T-helper 1 cell treated with Interleukin-12 subunit alpha and Interleukin-12 subunit beta and Interleukin-4 antibody, amounts not matched to agents 30 ng/mL and 1 ng/mL, for 36 hours (primary cell): ENCODE data around the gene CPNE6. TPM values are rescaled to one million over a fixed set of nuclear protein-coding genes. Genes with fewer than 3 reads are reported as not detected.

Source experiments
- intact Hi-C: fragments of 100-400 bp; cut with micrococcal nuclease; formaldehyde crosslinking; loops from one replicate; pipeline ENCODE4 v1.15.1; 2024
- total RNA-seq: library from RNA; stranded (reverse); gene quantifications from 2 replicates; pipeline ENCODE4 v1.2.3, GENCODE V29; 2022

Gene CPNE6
- total RNA-seq, 1 donor from 2014 or later: not detected

DNA sequence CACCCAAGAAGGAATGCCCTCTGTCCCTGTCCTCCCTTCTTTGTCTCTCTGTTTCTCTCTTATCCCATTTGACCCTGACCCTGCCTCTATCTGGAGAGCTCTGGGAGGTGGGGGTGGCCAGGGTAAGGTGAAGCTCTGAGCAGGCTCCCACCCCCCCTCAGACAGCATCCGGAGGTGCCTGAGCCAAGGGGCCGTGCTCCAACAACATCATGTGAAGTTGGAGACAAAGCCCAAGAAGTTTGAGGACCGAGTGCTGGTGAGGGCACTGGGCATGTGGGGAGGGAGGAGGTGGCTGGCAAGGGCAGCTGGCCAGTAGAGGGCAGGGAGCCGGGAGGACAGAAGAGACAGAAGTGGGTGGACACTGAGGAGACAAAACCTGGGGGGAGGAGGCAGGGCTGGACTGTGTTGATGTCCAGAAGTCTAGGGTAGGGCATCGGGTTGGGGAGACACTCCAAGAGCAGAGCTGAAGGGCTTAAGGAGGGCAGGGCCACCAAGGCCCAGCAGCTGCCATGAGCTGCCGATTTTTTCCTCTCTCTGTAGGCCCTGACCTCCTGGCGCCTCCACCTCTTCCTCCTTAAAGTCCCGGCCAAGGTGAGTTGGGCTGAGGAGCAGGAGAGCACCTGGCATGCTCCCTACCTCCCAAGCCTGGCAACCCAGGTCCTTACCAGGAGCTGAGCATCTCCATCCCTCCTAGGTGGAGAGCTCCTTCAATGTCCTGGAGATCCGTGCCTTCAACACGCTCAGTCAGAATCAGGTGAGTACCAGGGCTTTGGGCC is 17.6 kb upstream of the CPNE6 start:
- intact Hi-C loops: no loop called here

GRCh38 chr14:24054324-24054641 is 17.1 kb upstream of the CPNE6 start:
- intact Hi-C loops: no loop called here

DNA sequence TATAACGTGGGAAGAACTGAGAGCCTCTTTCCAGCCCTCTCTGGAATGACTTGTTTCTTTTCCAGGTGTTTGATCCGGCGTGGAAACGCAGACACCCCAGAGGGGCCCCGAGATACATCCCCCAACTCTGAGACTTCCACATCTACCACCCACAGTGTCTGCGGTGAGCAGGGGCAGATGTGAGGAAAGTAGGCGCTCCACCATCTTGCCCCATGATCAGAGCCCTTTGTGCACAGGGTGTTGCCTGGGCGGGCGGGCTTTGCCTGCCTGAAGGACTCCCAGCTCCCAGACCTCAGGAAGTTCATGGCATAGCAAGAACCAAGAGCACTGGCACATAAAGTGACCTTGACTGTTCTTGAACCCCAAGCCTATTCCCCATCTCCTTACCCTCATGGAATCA is 16.7 kb upstream of the CPNE6 start:
- intact Hi-C loops: no loop called here

- intact Hi-C loops: no loop called here
Observed at GRCh38 chr14:24055971-24056799, 15.2 kb upstream of the CPNE6 start.

DNA sequence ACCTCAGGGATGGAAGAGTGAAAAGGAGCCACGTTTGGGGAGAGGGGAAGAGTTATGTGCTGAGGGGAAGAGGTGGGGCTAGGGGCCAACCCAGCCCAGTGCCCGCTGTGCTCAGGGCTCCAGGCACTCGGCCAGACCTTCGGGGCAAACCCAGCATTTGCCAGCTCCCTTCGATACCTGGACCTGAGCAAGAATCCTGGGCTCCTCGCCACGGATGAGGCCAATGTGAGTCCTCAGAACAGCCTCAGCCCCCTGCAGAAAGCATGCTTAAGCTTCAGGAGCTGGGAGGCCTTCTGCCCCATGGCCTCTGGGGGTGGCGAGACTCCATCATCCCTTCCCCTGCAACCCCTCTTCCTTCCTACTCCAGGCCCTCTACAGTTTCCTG is 14.6 kb upstream of the CPNE6 start:
- intact Hi-C loops: no loop called here

DNA sequence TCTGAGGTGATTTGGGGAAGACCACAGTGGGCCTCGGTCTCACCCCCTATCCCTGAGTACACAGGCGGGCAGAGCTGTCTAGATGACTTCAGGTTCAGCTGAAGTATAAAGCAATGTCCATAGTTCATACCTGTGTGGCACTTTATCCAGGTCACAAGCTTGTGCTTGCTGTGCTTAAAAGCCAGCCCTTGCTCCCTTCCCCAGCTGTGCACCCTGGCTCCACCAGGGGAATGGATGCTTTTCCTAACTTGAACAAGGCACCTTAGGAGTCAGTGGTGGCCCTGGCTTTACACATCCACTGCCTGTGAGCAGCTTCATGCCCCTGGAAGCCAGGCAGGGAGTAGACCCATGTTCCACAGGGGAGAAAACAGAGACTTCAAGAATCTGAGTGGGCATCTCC is 14.1 kb upstream of the CPNE6 start:
- intact Hi-C loops: no loop called here

- intact Hi-C loops: loop anchor here (1.0 kb wide), 5 partner anchors 32 to 103 kb away; partner anchors contain the start of genes IRF9 and PCK2
Observed at GRCh38 chr14:24057867-24058259, 13.5 kb upstream of the CPNE6 start.

GRCh38 chr14:24058260-24058950 is 13.0 kb upstream of the CPNE6 start:
- intact Hi-C loops: loop anchor here (1.0 kb wide), 5 partner anchors 32 to 103 kb away; partner anchors contain the start of genes IRF9 and PCK2

DNA sequence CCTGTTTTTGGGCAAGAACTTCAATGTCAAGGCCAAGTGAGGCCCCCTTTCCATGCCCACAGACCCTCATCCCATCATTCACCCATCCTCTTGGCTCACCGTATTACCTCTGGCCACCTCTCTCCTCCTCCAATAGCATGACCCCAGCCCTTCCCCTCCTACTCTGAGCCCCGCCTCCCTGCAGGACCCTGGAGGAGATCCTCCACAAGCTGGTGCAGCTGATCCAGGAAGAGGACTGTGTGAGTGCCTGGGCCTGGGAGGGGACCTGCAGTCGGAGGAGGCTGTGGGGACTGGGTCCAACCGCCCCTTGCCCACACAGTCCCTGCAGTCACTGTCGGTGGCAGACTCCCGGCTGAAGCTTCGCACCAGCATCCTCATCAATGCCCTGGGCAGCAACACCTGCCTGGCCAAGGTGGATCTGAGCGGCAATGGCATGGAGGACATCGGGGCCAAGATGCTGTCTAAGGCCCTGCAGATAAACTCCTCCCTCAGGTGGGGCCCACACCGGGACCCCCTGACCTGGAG is 12.3 kb upstream of the CPNE6 start:
- intact Hi-C loops: loop anchor here (1.0 kb wide), 5 partner anchors 31 to 102 kb away; partner anchors contain the start of genes IRF9 and PCK2

DNA sequence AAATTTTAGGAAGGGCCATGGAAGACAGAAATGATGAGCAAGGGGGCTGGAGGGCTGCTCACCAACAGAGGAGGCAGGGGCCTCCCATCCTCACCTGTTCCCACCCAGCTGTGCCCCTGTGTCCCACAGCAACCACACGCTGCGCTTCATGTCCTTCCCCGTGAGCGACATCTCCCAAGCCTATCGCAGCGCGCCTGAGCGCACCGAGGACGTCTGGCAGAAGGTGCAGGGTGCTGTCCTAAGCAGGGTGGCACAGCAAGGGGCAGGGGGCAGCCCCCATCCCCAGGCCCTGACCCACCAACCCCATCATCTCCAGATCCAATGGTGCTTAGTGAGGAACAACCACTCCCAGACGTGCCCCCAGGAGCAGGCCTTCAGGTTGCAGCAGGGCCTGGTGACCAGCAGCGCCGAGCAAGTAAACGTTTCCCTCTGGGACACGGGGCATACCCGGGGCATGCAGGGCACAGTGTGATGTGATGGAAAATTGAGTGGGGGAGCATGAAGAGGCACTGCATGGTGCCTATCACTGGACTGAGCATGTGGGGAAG is 11.4 kb upstream of the CPNE6 start:
- intact Hi-C loops: no loop called here

GRCh38 chr14:24060443-24060842 is 10.9 kb upstream of the CPNE6 start:
- intact Hi-C loops: no loop called here

- intact Hi-C loops: no loop called here
Observed at GRCh38 chr14:24060984-24061913, 10.1 kb upstream of the CPNE6 start.

DNA sequence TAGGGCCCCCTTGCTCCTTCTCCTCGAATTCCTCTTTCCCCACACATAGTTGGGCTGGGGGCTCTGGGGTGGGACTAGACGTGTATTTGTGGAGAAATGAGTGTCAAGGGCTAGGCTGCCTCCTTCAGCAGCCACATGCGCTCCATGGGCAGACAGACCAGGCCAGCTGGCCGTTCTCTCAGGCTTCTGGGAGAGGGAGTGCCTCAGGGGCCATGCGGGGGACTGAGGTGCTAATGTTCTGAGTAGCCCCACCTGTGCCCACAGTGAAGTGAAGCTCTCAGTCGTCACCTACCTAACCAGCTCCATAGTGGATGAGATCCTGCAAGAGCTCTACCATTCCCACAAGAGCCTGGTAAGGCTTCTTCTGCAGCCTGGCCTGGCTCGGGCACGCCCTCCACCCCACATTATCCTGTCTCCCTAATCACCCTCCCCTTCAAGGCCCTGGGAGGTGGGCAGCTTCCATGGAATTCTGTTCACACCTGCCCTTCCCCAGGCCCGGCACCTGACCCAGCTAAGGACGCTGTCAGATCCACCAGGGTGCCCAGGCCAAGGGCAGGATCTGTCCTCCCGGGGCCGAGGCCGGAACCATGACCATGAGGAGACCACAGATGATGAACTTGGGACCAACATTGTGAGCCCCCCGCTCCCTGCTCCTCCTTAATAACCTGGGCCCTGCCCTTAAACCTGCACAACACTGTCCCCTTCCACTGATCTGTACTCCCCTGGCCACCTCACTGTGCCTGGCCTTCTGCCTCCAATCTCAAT is 9.0 kb upstream of the CPNE6 start:
- intact Hi-C loops: no loop called here

DNA sequence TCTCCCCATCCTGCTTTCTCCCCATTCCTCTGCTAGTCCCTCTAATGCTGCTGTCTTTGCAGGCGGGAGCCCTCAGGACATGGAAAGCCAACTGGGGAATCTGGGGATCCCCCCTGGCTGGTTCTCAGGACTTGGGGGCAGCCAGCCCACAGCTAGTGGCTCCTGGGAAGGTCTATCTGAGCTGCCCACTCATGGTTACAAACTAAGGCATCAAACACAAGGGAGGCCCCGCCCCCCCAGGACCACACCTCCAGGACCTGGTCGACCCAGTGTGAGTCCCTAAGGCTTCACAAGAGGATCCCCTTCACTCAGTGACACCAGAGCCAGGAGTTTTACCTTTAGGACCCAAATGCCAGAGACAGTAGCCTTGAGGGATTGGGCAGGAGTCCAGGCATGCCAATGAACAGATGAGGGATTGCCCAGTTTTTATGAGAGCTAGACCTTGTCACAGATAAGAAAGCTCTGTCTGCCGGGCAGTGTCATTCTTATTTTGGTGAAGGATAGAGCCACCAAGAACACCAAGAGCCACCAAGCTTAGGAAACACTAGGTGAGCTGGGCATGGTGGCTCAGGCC is 8.0 kb upstream of the CPNE6 start:
- intact Hi-C loops: no loop called here

DNA sequence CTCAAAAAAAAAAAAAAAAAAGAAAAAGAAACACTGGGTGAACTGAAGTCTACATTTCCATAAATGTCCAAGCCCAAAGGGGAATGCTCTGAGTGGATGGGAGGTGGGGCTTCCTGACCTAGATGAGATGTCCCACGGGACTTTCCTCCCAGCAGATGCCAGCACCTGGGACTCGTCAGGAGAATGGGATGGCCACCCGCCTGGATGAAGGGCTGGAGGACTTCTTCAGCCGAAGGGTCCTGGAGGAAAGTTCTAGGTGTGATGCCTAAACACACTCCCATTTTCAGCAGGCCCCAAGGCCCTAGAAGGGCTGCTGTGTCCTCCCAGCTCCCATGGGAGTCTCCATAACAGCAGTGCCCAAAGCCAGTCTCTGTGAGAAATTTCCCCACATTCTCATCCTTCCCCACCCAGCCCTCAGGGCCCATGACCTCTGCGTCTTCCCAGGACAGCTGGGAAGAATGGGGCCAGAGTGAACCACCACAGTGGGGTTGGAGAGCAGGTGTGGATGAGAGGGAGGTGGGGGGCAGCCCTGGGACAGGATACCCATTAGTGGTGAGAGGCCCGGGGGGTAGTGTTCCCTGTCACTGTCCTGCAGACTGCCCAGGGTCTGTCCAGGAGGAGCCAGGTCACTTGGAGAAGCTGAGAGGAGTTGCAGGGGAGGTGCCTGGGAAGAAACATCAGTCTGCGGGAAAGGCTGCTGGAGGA is 7.1 kb upstream of the CPNE6 start:
- intact Hi-C loops: no loop called here

GRCh38 chr14:24064856-24065255 is 6.5 kb upstream of the CPNE6 start:
- intact Hi-C loops: no loop called here

DNA sequence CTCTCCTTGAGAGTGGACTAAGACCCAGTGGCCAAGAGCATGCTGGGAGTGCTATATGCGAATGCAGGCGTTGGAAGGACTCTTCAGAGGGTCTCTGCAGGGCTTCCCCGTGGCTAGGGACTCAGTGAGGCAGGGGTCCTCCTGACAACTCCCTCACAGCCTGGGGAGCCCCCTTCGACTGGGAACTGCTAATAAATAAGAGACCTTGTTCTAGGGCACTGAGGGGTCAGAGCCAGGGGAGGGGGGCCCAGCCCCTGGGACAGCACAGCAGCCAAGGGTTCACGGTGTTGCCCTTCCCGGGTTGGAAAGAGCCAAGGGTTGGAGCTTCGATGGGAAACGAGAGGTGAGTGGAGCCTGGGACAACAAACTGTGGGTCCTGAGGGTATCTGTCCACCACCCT is 6.0 kb upstream of the CPNE6 start:
- intact Hi-C loops: no loop called here

DNA sequence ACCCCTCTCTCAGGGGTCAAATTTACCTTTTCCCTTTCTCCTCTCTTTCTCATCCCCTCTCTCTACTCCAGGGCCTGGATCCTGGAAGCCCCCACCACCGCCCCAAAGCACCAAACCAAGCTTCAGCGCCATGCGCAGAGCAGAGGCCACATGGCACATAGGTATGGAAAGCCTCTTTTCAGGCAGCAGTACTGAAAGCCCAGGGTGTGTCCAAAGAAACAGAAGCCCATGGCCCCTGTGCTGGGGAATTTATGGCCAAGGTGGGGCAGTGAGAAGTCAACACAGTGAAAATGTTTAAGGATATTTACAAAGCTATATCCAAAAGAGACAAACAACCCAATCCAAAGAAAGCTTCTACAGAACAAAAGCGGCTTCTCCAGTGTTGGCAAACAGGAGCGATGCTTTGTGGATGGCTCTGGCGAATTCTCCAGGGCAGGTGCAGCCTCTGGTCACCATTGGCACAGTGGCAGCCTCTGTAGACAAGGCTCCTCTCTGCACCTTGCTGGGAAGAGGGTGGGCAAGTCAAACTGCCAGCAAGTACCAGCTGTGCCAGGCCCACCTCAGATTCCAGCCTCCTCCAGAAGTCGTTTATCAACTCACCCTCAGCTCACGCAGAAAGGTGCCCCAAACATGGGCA is 4.7 kb upstream of the CPNE6 start:
- intact Hi-C loops: no loop called here
